HEK293T (cell line): Measurements from ENCODE around the gene SCN8A.

Experiments used
- ARNT ChIP-seq: fragments of 450-650 bp; IDR thresholded peaks from 2 replicates; pipeline ENCODE4 v1.6.1; 2017; ENCODE audit warnings: mild to moderate bottlenecking
- CTBP1 ChIP-seq: fragments of 450-650 bp; IDR thresholded peaks from 2 replicates; pipeline ENCODE4 v1.6.1; 2016; ENCODE audit warnings: borderline replicate concordance
- FOXA1 ChIP-seq: fragments of 450-650 bp; IDR thresholded peaks from 2 replicates; pipeline ENCODE4 v1.6.1; 2016; ENCODE audit warnings: mild to moderate bottlenecking
- L3MBTL2 ChIP-seq: fragments of 450-650 bp; conservative IDR thresholded peaks from 2 replicates; pipeline ENCODE4 v1.6.1; 2016; ENCODE audit warnings: mild to moderate bottlenecking
- NFRKB ChIP-seq: fragments of 450-650 bp; IDR thresholded peaks from 2 replicates; pipeline ENCODE4 v1.6.1; 2016; ENCODE audit warnings: mild to moderate bottlenecking, moderate library complexity
- SP1 ChIP-seq: fragments of 450-650 bp; IDR thresholded peaks from 2 replicates; pipeline ENCODE4 v1.6.1; 2017
- SUZ12 ChIP-seq: fragments of 450-650 bp; IDR thresholded peaks from 2 replicates; pipeline ENCODE4 v1.6.1; 2016; ENCODE audit warnings: mild to moderate bottlenecking
- ZNF384 ChIP-seq: fragments of 450-650 bp; IDR thresholded peaks from 2 replicates; pipeline ENCODE4 v1.6.1; 2016
- TF ChIP-seq, protein P1 (sequence below): fragments of 450-650 bp; IDR thresholded peaks from 2 replicates; pipeline ENCODE4 v1.6.1; 2016

DNA sequence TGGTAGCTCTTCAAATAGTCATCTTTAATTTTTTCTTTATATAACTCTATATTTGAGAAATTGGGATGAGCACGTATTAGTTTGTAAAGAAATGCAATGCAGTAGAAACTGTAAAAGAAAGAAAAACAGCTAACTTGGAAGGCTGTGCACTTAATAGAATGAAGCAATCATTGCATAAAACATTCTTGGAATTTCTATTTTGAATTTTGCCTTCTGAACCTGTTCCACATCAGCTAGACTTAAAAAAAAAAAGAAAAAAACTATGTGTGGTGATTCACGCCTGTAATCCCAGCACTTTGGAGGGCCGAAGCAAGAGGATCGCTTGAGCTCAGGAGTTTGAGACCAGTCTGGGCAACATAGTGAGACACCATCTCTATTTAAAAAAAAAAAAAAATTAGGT, 29.4 kb downstream of the SCN8A start:
- TF ChIP-seq NFRKB = no peak
- no peak for TF ChIP-seq ZNF384
- TF ChIP-seq, protein P1, sequence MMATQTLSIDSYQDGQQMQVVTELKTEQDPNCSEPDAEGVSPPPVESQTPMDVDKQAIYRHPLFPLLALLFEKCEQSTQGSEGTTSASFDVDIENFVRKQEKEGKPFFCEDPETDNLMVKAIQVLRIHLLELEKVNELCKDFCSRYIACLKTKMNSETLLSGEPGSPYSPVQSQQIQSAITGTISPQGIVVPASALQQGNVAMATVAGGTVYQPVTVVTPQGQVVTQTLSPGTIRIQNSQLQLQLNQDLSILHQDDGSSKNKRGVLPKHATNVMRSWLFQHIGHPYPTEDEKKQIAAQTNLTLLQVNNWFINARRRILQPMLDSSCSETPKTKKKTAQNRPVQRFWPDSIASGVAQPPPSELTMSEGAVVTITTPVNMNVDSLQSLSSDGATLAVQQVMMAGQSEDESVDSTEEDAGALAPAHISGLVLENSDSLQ = no peak
- TF ChIP-seq FOXA1 = no peak
- no peak for TF ChIP-seq SP1
- no peak for TF ChIP-seq CTBP1
- TF ChIP-seq ARNT = no peak
- no peak for TF ChIP-seq L3MBTL2
- no peak for TF ChIP-seq SUZ12
